GM23338 (cell line): Measurements from ENCODE around the gene MYO5C.

Experiments used
- CTCF ChIP-seq, 2 experiments: fragments of 200-600 bp in 1 of 2; sonication (generic) in 1 of 2; conservative IDR thresholded peaks; 2 replicates each; pipeline versions ENCODE4 v1.5.1 to v1.6.1; 2016 to 2017; ENCODE audit warnings: antibody characterized with exemption in 2 of 2, low read depth in 2 of 2, mild to moderate bottlenecking in 2 of 2, moderate library complexity in 1 of 2
- ETS1 ChIP-seq: IDR thresholded peaks from 2 replicates; pipeline ENCODE4 v1.6.1; 2016; ENCODE audit warnings: antibody characterized with exemption
- EZH2 ChIP-seq: fragments of 200-600 bp; sonication (generic); IDR thresholded peaks from one replicate; pipeline ENCODE4 v1.8.0; 2017; ENCODE audit warnings: antibody characterized with exemption, mild to moderate bottlenecking, low read depth; ENCODE audit not compliant: unreplicated experiment
- EZH2phosphoT487 ChIP-seq: fragments of 200-600 bp; sonication (generic); IDR thresholded peaks from one replicate; pipeline ENCODE4 v1.8.1; 2018; ENCODE audit warnings: antibody characterized with exemption; ENCODE audit not compliant: unreplicated experiment
- JUNB ChIP-seq: IDR thresholded peaks from one replicate; pipeline ENCODE4 v1.6.1; 2016; ENCODE audit warnings: antibody characterized with exemption; ENCODE audit not compliant: unreplicated experiment
- POLR2AphosphoS5 ChIP-seq: IDR thresholded peaks from 2 replicates; pipeline ENCODE4 v1.6.1; 2016; ENCODE audit warnings: antibody characterized with exemption, low read depth
- REST ChIP-seq: IDR thresholded peaks from one replicate; pipeline ENCODE4 v1.6.1; 2018; ENCODE audit warnings: antibody characterized with exemption; ENCODE audit not compliant: unreplicated experiment
- ZNF114 ChIP-seq: fragments of 250-450 bp; sonication (Bioruptor Pico); IDR thresholded peaks from 2 replicates; pipeline ENCODE4 v1.5.0; 2020; ENCODE audit warnings: mild to moderate bottlenecking, moderate library complexity

GRCh38 chr15:52256366-52256765, 39.2 kb downstream of the MYO5C start:
- TF ChIP-seq CTCF (conservative IDR thresholded peaks at IDR 0.05; ENCODE audit: low read depth in 2 of 2) (peak; percentile 69 to 83), REST (no peak), POLR2AphosphoS5 (no peak), JUNB (no peak), EZH2phosphoT487 (no peak), EZH2 (no peak), ZNF114 (CRISPR knock-in tag) (no peak), ETS1 (no peak)
